ENCODE data around the gene KIAA1191. TPM values are rescaled to one million over a fixed set of nuclear protein-coding genes. Genes with fewer than 3 reads are reported as not detected.

Gene KIAA1191
- total RNA-seq, 3 donors from 2014 or later, result 63.4 to 106 (median 104) TPM

GRCh38 chr5:176392526-176392925, 31.0 kb upstream of the KIAA1191 start:
- no peaks in the 10 kb centered on the region for H3K36me3 ChIP-seq (ENCODE audit: low read depth)
- no peaks in the 10 kb centered on the region for H3K9me3 ChIP-seq
- DNase-seq (peak in 2 of 3 donors; percentile 31 to 41), ATAC-seq (no peak)
- intact Hi-C loops (cut with DNase I, micrococcal nuclease), result no loop called here
- no peak overlapping the region for H3K4me3 ChIP-seq
- peaks cover 9% of the 10 kb centered on the region for H3K4me1 ChIP-seq (ENCODE audit: low read depth)
- TF ChIP-seq, protein P1, sequence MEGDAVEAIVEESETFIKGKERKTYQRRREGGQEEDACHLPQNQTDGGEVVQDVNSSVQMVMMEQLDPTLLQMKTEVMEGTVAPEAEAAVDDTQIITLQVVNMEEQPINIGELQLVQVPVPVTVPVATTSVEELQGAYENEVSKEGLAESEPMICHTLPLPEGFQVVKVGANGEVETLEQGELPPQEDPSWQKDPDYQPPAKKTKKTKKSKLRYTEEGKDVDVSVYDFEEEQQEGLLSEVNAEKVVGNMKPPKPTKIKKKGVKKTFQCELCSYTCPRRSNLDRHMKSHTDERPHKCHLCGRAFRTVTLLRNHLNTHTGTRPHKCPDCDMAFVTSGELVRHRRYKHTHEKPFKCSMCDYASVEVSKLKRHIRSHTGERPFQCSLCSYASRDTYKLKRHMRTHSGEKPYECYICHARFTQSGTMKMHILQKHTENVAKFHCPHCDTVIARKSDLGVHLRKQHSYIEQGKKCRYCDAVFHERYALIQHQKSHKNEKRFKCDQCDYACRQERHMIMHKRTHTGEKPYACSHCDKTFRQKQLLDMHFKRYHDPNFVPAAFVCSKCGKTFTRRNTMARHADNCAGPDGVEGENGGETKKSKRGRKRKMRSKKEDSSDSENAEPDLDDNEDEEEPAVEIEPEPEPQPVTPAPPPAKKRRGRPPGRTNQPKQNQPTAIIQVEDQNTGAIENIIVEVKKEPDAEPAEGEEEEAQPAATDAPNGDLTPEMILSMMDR (IDR thresholded peaks at IDR 0.05), result no peak

- ATAC-seq (no peak), DNase-seq (peak in 1 of 3 donors; percentile 9)
- Histone ChIP-seq H3K9me3 (no peaks in the 10 kb centered on the region), H3K4me3 (no peak overlapping the region), H3K36me3 (ENCODE audit: low read depth) (no peaks in the 10 kb centered on the region), H3K4me1 (ENCODE audit: low read depth) (peaks cover 14% of the 10 kb centered on the region)
- intact Hi-C loops (cut with DNase I, micrococcal nuclease), result no loop called here
- TF ChIP-seq, protein P1 (IDR thresholded peaks at IDR 0.05), result no peak
These were observed 30.4 kb upstream of the KIAA1191 start for GRCh38 chr5:176391999-176392398.

GRCh38 chr5:176391479-176391878, 29.9 kb upstream of the KIAA1191 start:
- TF ChIP-seq, protein P1 (IDR thresholded peaks at IDR 0.05), result no peak
- intact Hi-C loops (cut with DNase I, micrococcal nuclease), result no loop called here
- H3K9me3 ChIP-seq, result no peaks in the 10 kb centered on the region
- no peak overlapping the region for H3K4me3 ChIP-seq
- DNase-seq (peak in 2 of 3 donors; percentile 21 to 29), ATAC-seq (no peak)
- peaks cover 16% of the 10 kb centered on the region for H3K4me1 ChIP-seq (ENCODE audit: low read depth)
- H3K36me3 ChIP-seq (ENCODE audit: low read depth), result no peaks in the 10 kb centered on the region

DNA sequence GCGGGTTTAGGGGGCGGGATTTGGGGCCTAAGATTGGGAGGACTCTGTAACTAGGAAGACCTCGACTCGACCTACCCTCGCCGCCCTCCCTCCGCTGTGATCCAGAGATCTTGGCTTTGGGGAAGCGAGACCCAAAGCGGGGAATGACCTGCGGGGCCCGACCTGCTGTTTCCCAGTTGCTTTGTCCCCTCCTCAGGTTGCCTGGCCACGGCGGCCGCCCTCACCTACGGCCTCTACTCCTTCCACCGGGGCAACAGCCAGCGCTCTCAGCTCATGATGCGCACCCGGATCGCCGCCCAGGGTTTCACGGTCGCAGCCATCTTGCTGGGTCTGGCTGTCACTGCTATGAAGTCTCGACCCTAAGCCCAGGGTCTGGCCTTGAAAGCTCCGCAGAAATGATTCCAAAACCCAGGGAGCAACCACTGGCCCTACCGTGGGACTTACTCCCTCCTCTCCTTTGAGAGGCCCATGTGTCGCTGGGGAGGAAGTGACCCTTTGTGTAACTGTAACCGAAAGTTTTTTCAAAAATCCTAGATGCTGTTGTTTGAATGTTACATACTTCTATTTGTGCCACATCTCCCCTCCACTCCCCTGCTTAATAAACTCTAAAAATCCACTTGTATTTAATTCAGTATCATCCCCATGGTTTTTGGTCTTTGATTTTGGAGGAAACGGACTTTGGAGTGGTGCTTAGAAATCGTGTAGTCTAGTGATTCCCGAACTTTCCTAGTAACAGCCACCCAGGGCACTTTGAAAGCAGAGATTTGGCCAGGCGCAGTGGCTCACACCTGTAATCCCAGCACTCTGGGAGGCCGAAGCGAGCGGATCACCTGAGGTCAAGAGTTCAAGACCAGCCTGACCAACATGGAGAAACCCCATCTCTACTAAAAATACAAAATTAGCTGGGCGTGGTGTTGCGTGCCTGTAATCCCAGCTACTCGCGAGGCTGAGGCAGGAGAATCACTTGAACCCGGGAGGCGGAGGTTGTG, 27.9 kb upstream of the KIAA1191 start:
- DNase-seq, result peak in 2 of 3 donors; percentile 48 to 51
- ATAC-seq, result peak; percentile 43
- Histone ChIP-seq H3K36me3 (ENCODE audit: low read depth) (no peaks in the 10 kb centered on the region), H3K4me1 (ENCODE audit: low read depth) (peaks cover 16% of the 10 kb centered on the region), H3K9me3 (no peaks in the 10 kb centered on the region), H3K4me3 (peak overlapping the region; percentile 31)
- TF ChIP-seq, protein P1 (IDR thresholded peaks at IDR 0.05), result no peak
- intact Hi-C loops (cut with DNase I, micrococcal nuclease), result no loop called here

- ATAC-seq, result peak; percentile 94
- Histone ChIP-seq H3K4me1 (ENCODE audit: low read depth) (peaks cover 16% of the 10 kb centered on the region), H3K36me3 (ENCODE audit: low read depth) (no peaks in the 10 kb centered on the region), H3K9me3 (no peaks in the 10 kb centered on the region), H3K4me3 (peak within 1 kb of the TSS; percentile 63)
- peak; percentile 98 to 100 (median 100) for DNase-seq
- intact Hi-C loops (cut with DNase I, micrococcal nuclease), result no loop called here
- TF ChIP-seq, protein P1 (IDR thresholded peaks at IDR 0.05), result peak; percentile 8
These were observed 27.0 kb upstream of the KIAA1191 start, which contains the start of the genes HIGD2A and NOP16 for GRCh38 chr5:176388444-176389134. TSS of gene HIGD2A (plus strand) at chr5:176388751. CDS start at chr5:176388820, 69 bp downstream. TSS of gene NOP16 (minus strand) at chr5:176388598. CDS start at chr5:176388539, 59 bp downstream.

Measured in mucosa of descending colon (tissue), 3 donors.